Measurements from ENCODE around the gene HMCN1.

DNA sequence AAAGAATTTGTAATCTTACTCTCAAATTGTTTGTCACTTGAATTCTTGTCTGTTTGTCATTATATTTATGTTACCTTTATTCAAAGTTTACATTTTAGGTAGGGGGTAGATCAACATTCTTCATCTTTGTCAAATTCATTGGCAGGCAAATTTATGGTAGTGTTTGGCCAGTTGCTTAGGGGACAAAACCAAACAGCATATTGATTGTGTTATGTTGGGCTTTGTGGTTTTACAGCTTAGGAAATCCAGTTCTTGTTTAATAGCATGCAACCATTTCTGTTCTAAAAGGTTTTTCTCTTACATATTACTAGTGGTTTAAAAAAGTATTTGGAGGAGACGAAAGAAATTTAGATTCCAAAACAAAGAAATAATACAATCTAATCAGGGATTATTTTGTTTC lies 91.4 kb downstream of the HMCN1 start:
- TF ChIP-seq, protein P1, sequence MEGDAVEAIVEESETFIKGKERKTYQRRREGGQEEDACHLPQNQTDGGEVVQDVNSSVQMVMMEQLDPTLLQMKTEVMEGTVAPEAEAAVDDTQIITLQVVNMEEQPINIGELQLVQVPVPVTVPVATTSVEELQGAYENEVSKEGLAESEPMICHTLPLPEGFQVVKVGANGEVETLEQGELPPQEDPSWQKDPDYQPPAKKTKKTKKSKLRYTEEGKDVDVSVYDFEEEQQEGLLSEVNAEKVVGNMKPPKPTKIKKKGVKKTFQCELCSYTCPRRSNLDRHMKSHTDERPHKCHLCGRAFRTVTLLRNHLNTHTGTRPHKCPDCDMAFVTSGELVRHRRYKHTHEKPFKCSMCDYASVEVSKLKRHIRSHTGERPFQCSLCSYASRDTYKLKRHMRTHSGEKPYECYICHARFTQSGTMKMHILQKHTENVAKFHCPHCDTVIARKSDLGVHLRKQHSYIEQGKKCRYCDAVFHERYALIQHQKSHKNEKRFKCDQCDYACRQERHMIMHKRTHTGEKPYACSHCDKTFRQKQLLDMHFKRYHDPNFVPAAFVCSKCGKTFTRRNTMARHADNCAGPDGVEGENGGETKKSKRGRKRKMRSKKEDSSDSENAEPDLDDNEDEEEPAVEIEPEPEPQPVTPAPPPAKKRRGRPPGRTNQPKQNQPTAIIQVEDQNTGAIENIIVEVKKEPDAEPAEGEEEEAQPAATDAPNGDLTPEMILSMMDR (conservative IDR thresholded peaks at IDR 0.05 in 1 of 2, IDR thresholded peaks at IDR 0.05 in 1 of 2; ENCODE audit: extremely low read depth in 1 of 2, insufficient read depth in 1 of 2, low read depth in 1 of 2, low read length in 2 of 2) = no peak
- no peak for TF ChIP-seq EZH2 (IDR thresholded peaks at IDR 0.05; ENCODE audit: borderline replicate concordance, low read length)

Measured in mammary epithelial cell (primary cell).